Ovary (tissue), 3 donors: ENCODE measurements around the gene SERINC5.

Experiments
- CTCF ChIP-seq, 3 donors: fragments of 450-650 bp in 2 of 3; fragments of 200-600 bp in 1 of 3; IDR thresholded peaks; one replicate each; pipeline versions ENCODE4 v1.5.1 to v1.8.0; 2016 to 2022; ENCODE audit warnings: antibody characterized with exemption in 3 of 3, mild to moderate bottlenecking in 1 of 3
- EP300 ChIP-seq: sonication (generic); formaldehyde crosslinking; IDR thresholded peaks from one replicate; pipeline ENCODE4 v1.6.1; 2017; ENCODE audit warnings: antibody characterized with exemption
- POLR2A ChIP-seq: fragments of 450-650 bp; IDR thresholded peaks from one replicate; pipeline ENCODE4 v1.6.1; 2017; ENCODE audit warnings: antibody characterized with exemption, mild to moderate bottlenecking, moderate library complexity
- donor health status: DM: no; HTN: no; CAD: no.

GRCh38 chr5:80068246-80068636 is 187.6 kb downstream of the SERINC5 start:
- TF ChIP-seq CTCF (IDR thresholded peaks at IDR 0.05): no peak
- TF ChIP-seq POLR2A: no peak
- TF ChIP-seq EP300: no peak
